ENCODE data around the gene CCNK. TPM values are rescaled to one million over a fixed set of nuclear protein-coding genes. Genes with fewer than 3 reads are reported as not detected.
A peak's percentile ranks its signal among the peaks of the same experiment; 100 is the strongest.

Gene CCNK
- total RNA-seq, 1 donor from 2014 or later, result 66.2 TPM

DNA sequence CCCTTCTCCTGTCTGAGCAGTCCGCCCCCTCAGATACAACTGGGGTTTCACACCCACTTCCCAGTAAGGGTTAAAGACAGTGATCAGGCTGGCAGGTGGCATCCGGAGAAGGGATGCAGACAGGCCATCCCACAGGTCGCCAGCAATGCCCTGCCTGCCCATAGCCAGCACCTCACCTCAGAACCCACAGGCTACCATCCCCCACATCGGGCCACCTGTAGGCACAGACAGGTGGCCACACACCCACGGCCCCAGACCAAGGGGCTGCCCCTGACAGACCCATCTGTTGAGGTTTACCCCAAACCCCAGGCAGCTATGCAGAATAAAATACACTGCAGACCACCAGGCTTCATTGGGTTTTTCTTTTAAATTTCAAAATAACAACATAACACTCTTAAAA, 57.5 kb downstream of the CCNK start:
- Mint-ChIP-seq H3K27ac (no peak overlapping the region), H3K27me3 (no peaks in the 10 kb centered on the region), H3K36me3 (no peaks in the 10 kb centered on the region), H3K9me3 (no peaks in the 10 kb centered on the region), H3K4me3 (no peak overlapping the region), H3K4me1 (ENCODE audit: unreplicated experiment) (peaks cover 34% of the 10 kb centered on the region)
- DNase-seq (ENCODE audit: extremely low spot score, unreplicated experiment), result no peak
- TF ChIP-seq CTCF (conservative IDR thresholded peaks at IDR 0.05), result no peak

GRCh38 chr14:99539491-99539890, 58.3 kb downstream of the CCNK start:
- Mint-ChIP-seq H3K36me3 (no peaks in the 10 kb centered on the region), H3K27ac (no peak overlapping the region), H3K4me3 (no peak overlapping the region), H3K27me3 (no peaks in the 10 kb centered on the region), H3K4me1 (ENCODE audit: unreplicated experiment) (peaks cover 42% of the 10 kb centered on the region), H3K9me3 (no peaks in the 10 kb centered on the region)
- TF ChIP-seq CTCF (conservative IDR thresholded peaks at IDR 0.05), result no peak
- no peak for DNase-seq (ENCODE audit: extremely low spot score, unreplicated experiment)

- Mint-ChIP-seq H3K4me1 (ENCODE audit: unreplicated experiment) (peaks cover 51% of the 10 kb centered on the region), H3K36me3 (no peaks in the 10 kb centered on the region), H3K27me3 (no peaks in the 10 kb centered on the region), H3K4me3 (no peak overlapping the region), H3K9me3 (no peaks in the 10 kb centered on the region), H3K27ac (no peak overlapping the region)
- TF ChIP-seq CTCF (conservative IDR thresholded peaks at IDR 0.05), result no peak
- no peak for DNase-seq (ENCODE audit: extremely low spot score, unreplicated experiment)
Measured at GRCh38 chr14:99540196-99541032, 59.2 kb downstream of the CCNK start.

DNA sequence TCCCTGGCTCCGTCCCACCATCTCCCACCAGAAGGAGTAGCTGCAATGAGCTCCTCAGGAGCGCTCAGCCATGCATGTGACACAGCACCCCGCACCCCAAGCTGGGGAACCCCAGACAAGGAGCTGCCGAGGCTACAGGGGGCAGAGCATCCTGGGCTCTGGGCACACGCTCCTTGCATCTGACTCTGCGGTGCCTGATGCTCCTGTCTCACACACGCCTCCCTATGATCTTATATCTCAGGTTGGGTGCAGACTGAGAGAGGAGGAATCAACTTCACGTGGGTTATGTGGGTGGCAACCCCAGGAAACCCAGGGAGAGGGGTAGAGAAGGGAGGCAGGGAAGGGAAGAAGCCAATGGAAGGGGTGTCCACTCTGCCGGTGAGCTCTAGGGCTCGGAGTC, 60.0 kb downstream of the CCNK start:
- peaks cover 59% of the 10 kb centered on the region for H3K4me1 Mint-ChIP-seq (ENCODE audit: unreplicated experiment)
- H3K4me3 Mint-ChIP-seq, result peak overlapping the region; percentile 34

DNA sequence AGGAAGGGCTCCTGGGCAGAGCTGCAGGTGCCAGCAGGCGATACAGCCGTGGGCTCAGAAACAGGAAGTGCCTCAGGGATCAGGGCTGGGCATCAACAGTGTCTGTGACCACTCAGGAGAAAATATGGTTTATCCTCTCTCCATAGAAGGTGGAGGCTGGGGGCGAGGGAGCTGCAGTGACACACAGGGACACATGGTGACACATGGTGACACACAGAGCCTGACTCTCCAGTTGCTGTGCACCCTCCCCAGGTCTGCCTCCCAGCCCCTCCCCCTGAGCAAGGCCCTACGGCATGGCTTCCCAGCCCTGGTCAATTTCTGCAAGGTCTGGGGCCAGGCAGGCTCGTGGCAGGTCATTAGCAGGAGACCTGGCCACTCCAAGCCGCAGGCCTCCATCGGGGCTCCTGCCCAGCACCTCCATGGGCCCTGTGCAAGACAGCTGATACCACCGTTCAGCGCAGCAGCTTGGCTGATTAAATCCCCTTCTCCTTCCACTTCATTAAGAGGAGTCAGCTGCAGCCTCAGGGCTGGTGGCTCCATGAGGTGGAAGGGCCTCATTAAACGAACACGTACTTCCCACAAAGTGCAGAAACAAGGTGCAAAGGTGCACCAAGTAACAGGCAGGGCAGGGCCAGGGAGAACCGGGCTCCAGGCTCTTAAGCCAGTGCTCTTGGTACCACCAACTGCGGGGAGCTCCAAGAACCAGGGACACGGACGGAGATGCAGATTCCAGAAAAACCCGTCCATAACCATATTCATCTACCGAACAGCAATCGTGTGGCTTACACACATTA, 60.7 kb downstream of the CCNK start:
- Mint-ChIP-seq H3K36me3 (no peaks in the 10 kb centered on the region), H3K9me3 (no peaks in the 10 kb centered on the region), H3K27ac (peak overlapping the region; percentile 61), H3K27me3 (no peaks in the 10 kb centered on the region), H3K4me1 (ENCODE audit: unreplicated experiment) (peaks cover 64% of the 10 kb centered on the region), H3K4me3 (no peak overlapping the region)
- DNase-seq (ENCODE audit: extremely low spot score, unreplicated experiment), result no peak
- no peak for TF ChIP-seq CTCF (conservative IDR thresholded peaks at IDR 0.05)

More for the DNA sequence above, 60.0 kb downstream of the CCNK start:
- Mint-ChIP-seq H3K27me3 (no peaks in the 10 kb centered on the region), H3K27ac (peak overlapping the region; percentile 57), H3K36me3 (no peaks in the 10 kb centered on the region), H3K9me3 (no peaks in the 10 kb centered on the region)
- TF ChIP-seq CTCF (conservative IDR thresholded peaks at IDR 0.05), result no peak
- no peak for DNase-seq (ENCODE audit: extremely low spot score, unreplicated experiment)

Data from type B pancreatic cell (in vitro differentiated cells).